Hepatocyte (in vitro differentiated cells): Measurements from ENCODE around the gene RAB3D. TPM values are rescaled to one million over a fixed set of nuclear protein-coding genes. Genes with fewer than 3 reads are reported as not detected.
"Not testable (repeated sequence)": the region's sequence is repeated elsewhere in the genome, so short reads cannot be mapped to it uniquely, and the experiment has no call there.

Source experiments
- DNase-seq: peaks from one replicate; pipeline ENCODE4 v3.0.0-alpha.2; 2016; ENCODE audit warnings: low spot score
- H2AFZ ChIP-seq: fragments of 200-600 bp; sonication (generic); 2 replicates; pipeline ENCODE4 v1.6.0; 2016; ENCODE audit warnings: antibody characterized with exemption, mild to moderate bottlenecking
- H3K27ac ChIP-seq: fragments of 200-600 bp; sonication (generic); 2 replicates; pipeline ENCODE4 v1.5.1; 2016; ENCODE audit warnings: mild to moderate bottlenecking
- H3K27me3 ChIP-seq: fragments of 200-600 bp; sonication (generic); 2 replicates; pipeline ENCODE4 v1.6.1; 2016
- H3K36me3 ChIP-seq: fragments of 200-600 bp; sonication (generic); replicated peaks from 2 replicates; pipeline ENCODE4 v1.5.1; 2016; ENCODE audit warnings: low read depth; ENCODE audit not compliant: insufficient read depth
- H3K4me1 ChIP-seq: fragments of 200-600 bp; sonication (generic); 2 replicates; pipeline ENCODE4 v1.5.1; 2016; ENCODE audit warnings: mild to moderate bottlenecking, moderate library complexity; ENCODE audit not compliant: insufficient read depth
- H3K4me2 ChIP-seq: fragments of 200-600 bp; sonication (generic); 2 replicates; pipeline ENCODE4 v1.6.0; 2016
- H3K4me3 ChIP-seq: fragments of 200-600 bp; sonication (generic); 2 replicates; pipeline ENCODE4 v1.5.1; 2016; ENCODE audit warnings: mild to moderate bottlenecking
- H3K79me2 ChIP-seq: fragments of 200-600 bp; sonication (generic); 2 replicates; pipeline ENCODE4 v1.6.0; 2017; ENCODE audit warnings: mild to moderate bottlenecking
- H3K9me2 ChIP-seq: fragments of 200-600 bp; sonication (generic); replicated peaks from 2 replicates; pipeline ENCODE4 v1.6.0; 2017; ENCODE audit warnings: mild to moderate bottlenecking; ENCODE audit not compliant: insufficient read depth
- H3K9me3 ChIP-seq: fragments of 200-600 bp; sonication (generic); 2 replicates; pipeline ENCODE4 v1.5.1; 2016; ENCODE audit warnings: low read depth, mild to moderate bottlenecking
- H4K20me1 ChIP-seq: fragments of 200-600 bp; sonication (generic); 2 replicates; pipeline ENCODE4 v1.6.0; 2016; ENCODE audit warnings: mild to moderate bottlenecking; ENCODE audit not compliant: insufficient read depth, poor library complexity, severe bottlenecking
- EZH2 ChIP-seq: fragments of 200-600 bp; sonication (generic); IDR thresholded peaks from 2 replicates; pipeline ENCODE4 v1.6.1; 2016; ENCODE audit warnings: antibody characterized with exemption, mild to moderate bottlenecking, borderline replicate concordance
- EZH2phosphoT487 ChIP-seq: fragments of 200-600 bp; sonication (generic); IDR thresholded peaks from one replicate; pipeline ENCODE4 v1.6.1; 2018; ENCODE audit warnings: antibody characterized with exemption, mild to moderate bottlenecking, low read depth, moderate library complexity; ENCODE audit not compliant: unreplicated experiment, severe bottlenecking
- WGBS: methylation state at CpG from one replicate; pipeline ENCODE4 v1.1.6; 2016; ENCODE audit warnings: low lambda C conversion rate; ENCODE audit errors: missing lambda C conversion rate; 5-methylcytosine and 5-hydroxymethylcytosine counted together
- polyA plus RNA-seq: library from polyadenylated mRNA; unstranded; fragments of >200 nt; fragmentation: Nextera tagmentation; extraction: Ambion mirVana; gene quantifications from 2 replicates; pipeline ENCODE4 v1.2.1, GENCODE V29; 2016
- total RNA-seq: library from RNA; depleted of rRNA; stranded (reverse); fragments of >200 nt; gene quantifications from 2 replicates; pipeline ENCODE4 v1.2.3, GENCODE V29; 2014
- TF ChIP-seq, protein P1 (sequence below): fragments of 200-600 bp; sonication (generic); IDR thresholded peaks from 2 replicates; pipeline ENCODE4 v1.5.1; 2016; ENCODE audit warnings: antibody characterized with exemption, mild to moderate bottlenecking; ENCODE audit not compliant: poor library complexity

The RAB3D gene
- total and polyA plus RNA-seq, 2 experiments from 2014 or later: 32.6 to 63.7 TPM

DNA sequence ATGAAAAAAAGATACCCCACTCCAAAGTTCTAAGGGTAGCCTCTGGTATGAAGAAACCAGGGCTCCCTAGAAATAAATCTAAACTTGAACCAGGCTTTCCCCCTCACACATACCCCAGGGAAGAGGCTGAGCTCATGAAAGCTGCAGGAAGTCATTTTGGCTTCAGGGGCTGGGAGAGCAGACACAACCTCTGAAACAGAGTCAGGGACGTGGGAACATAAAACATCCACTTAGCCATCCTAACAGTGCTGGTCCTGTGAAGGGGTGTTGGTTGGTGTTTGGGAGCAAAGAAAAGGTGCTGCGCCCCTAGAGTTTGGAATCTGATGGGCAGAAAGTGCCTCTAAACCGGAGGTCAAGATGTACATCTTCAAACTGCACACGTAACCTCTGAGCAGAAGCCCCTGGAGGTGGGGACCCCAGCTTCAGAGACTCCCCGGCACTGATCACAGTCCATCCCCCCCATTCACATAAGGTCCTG lies 15.8 kb downstream of the RAB3D start:
- H4K20me1 ChIP-seq: no peaks in the 10 kb centered on the region
- peak overlapping the region; percentile 65 for H3K4me2 ChIP-seq
- H3K27ac ChIP-seq: peak overlapping the region; percentile 81
- no peak overlapping the region for H2AFZ ChIP-seq
- no peak overlapping the region for H3K4me3 ChIP-seq
- no peaks in the 10 kb centered on the region for H3K79me2 ChIP-seq
- no peak for DNase-seq
- H3K9me2 ChIP-seq: no peaks in the 10 kb centered on the region
- H3K4me1 ChIP-seq: peaks cover 31% of the 10 kb centered on the region
- TF ChIP-seq, protein P1, sequence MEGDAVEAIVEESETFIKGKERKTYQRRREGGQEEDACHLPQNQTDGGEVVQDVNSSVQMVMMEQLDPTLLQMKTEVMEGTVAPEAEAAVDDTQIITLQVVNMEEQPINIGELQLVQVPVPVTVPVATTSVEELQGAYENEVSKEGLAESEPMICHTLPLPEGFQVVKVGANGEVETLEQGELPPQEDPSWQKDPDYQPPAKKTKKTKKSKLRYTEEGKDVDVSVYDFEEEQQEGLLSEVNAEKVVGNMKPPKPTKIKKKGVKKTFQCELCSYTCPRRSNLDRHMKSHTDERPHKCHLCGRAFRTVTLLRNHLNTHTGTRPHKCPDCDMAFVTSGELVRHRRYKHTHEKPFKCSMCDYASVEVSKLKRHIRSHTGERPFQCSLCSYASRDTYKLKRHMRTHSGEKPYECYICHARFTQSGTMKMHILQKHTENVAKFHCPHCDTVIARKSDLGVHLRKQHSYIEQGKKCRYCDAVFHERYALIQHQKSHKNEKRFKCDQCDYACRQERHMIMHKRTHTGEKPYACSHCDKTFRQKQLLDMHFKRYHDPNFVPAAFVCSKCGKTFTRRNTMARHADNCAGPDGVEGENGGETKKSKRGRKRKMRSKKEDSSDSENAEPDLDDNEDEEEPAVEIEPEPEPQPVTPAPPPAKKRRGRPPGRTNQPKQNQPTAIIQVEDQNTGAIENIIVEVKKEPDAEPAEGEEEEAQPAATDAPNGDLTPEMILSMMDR: no peak
- TF ChIP-seq EZH2phosphoT487: no peak
- 75% methylated on average over 5 of the region's 5 CpGs for WGBS
- no peaks in the 10 kb centered on the region for H3K27me3 ChIP-seq
- H3K36me3 ChIP-seq: no peaks in the 10 kb centered on the region
- H3K9me3 ChIP-seq: no peaks in the 10 kb centered on the region

DNA sequence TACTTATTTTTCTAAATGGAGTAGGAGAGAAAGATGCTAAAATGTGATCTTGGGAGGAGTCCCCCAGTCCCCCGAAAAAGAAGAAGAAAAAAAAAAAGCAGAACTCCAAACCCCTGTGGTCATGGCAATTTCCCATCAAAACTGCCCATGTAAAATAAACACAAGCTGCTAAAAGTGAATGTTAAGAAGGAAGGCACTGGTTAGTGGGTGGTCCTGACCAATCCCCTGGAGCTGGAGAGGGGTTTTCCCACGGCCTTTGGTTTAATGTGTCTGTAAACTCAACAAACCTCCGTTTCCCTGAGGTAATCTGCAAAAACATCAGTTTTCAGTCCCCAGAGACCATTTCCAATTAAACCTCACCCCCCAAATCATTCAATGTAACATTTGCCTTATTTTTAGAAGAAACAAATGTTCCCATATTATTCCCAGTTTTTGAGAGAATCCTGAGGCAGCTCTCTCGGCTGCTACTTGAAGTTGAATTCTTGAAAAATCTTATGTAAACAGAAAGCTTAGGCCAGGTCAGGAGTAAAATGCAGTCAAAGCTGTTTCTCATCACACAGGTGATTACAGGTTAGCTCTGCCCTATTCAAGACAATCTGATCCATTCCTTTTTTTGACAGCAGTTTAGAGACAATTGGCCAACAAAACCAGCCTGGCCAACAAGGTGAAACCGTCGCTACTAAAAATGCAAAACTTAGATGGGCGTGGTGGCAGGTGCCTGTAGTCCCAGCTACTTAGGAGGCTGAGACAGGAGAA lies 17.0 kb downstream of the RAB3D start:
- H2AFZ ChIP-seq: no peak overlapping the region
- 32% methylated on average over 7 of the region's 7 CpGs for WGBS
- H3K9me3 ChIP-seq: no peaks in the 10 kb centered on the region
- H3K27ac ChIP-seq: peak overlapping the region; percentile 81
- H3K9me2 ChIP-seq: no peaks in the 10 kb centered on the region
- TF ChIP-seq EZH2phosphoT487 (no peak), EZH2 (no peak)
- TF ChIP-seq, protein P1: no peak
- H4K20me1 ChIP-seq: no peaks in the 10 kb centered on the region
- no peak for DNase-seq
- H3K4me3 ChIP-seq: no peak overlapping the region
- no peaks in the 10 kb centered on the region for H3K79me2 ChIP-seq
- peaks cover 31% of the 10 kb centered on the region for H3K4me1 ChIP-seq
- no peaks in the 10 kb centered on the region for H3K27me3 ChIP-seq
- H3K4me2 ChIP-seq: peak overlapping the region; percentile 21
- no peaks in the 10 kb centered on the region for H3K36me3 ChIP-seq

DNA sequence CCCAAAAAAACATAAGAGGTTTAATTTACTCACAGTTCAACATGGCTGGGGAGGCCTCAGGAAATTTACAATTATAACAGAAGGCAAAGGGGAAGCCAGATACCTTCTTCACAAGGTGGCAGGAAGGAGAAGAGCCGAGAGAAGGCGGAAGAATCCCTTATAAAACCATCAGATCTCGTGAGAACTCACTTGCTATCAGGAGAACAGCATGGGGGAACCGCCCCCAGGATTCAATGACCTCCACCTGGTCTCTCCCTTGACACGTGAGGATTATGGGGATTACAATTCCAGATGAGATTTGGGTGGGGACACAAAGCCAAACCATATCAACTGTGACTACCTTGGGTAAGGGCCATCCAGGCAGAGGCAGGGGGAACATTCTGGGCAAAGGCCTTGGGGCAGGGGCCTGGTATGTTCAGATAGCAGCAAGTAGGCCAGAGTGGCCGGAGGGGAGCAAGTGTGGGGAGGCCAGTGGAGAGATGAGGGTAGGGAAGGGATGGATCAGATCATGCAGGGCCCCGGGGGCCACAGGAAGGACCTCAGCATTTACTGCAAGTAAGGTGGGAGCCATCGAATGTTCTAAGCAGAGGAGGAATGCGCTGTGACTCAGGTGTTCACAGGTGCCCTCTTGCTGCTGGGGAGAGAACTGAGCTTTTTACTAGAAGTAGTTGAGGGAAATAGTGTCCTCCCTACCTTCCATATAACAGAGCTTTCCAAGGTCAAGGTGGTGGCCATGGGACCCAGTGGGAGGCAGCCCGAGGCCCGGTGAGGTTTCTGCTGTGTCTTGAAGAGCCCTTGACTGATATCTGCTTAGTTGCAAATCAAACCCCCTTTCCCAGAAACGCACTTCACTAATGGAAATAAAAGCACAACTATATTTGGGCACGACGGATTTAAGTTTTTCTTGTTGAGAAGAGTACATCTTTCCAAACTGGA lies 18.0 kb downstream of the RAB3D start:
- no peaks in the 10 kb centered on the region for H3K9me2 ChIP-seq
- H3K4me3 ChIP-seq: no peak overlapping the region
- TF ChIP-seq EZH2phosphoT487 (no peak), EZH2 (no peak)
- TF ChIP-seq, protein P1: no peak
- peak overlapping the region; percentile 81 for H3K27ac ChIP-seq
- H3K27me3 ChIP-seq: no peaks in the 10 kb centered on the region
- peaks cover 31% of the 10 kb centered on the region for H3K4me1 ChIP-seq
- no peaks in the 10 kb centered on the region for H4K20me1 ChIP-seq
- H3K36me3 ChIP-seq: no peaks in the 10 kb centered on the region
- no peak overlapping the region for H2AFZ ChIP-seq
- no peaks in the 10 kb centered on the region for H3K79me2 ChIP-seq
- H3K9me3 ChIP-seq: no peaks in the 10 kb centered on the region
- H3K4me2 ChIP-seq: no peak overlapping the region
- DNase-seq: no peak
- 84% methylated on average over 14 of the region's 14 CpGs for WGBS

DNA sequence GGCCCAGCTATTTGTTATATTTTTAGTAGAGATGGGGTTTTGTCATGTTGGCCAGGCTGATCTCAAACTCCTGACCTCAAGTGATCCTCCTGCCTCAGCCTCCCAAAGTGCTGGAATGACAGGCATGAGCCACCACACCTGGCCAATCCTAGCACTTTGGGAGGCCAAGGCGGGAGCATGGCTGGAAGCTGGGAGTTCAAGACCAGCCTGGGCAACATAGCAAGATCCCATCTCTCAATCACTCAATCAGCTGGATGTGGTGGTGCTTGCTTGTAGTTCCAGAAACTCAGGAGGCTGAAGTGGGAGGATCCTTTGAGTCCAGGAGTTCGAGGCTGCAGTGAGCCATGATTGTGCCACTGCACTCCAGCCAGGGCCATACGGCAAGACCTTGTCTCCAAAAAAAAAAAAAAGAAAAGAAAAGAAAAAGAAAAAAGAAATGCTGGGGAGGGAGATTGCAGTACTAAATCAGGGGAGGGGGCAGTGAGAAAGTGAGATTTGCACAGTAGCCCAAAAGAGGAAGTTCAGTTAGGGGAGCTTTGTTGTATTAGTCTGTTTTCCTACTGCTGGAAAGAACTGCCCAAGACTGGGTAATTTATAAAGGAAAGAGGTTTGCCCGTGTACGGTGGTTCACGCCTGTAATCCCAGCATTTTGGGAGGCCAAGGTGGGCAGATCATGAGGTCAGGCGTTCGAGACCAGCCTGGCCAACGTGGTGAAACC lies 19.0 kb downstream of the RAB3D start:
- H3K9me3 ChIP-seq, H4K20me1 ChIP-seq, H3K27me3 ChIP-seq, H3K36me3 ChIP-seq, DNase-seq, H3K4me2 ChIP-seq, H3K9me2 ChIP-seq, H3K27ac ChIP-seq, H3K4me3 ChIP-seq, H2AFZ ChIP-seq, H3K79me2 ChIP-seq: not testable (repeated sequence)
- peaks cover 31% of the 10 kb centered on the region for H3K4me1 ChIP-seq
- 94% methylated on average over 9 of the region's 9 CpGs for WGBS
